SIG-M5 treated with dmso at 0.1 percent for 504 hours (cell line): ENCODE results near the gene TIE1.

Source experiments
- DNase-seq: peaks from one replicate; lab custom pipeline; 2025; ENCODE audit not compliant: unreplicated experiment; lab: John Stamatoyannopoulos, UW

TIE1 gene

DNA sequence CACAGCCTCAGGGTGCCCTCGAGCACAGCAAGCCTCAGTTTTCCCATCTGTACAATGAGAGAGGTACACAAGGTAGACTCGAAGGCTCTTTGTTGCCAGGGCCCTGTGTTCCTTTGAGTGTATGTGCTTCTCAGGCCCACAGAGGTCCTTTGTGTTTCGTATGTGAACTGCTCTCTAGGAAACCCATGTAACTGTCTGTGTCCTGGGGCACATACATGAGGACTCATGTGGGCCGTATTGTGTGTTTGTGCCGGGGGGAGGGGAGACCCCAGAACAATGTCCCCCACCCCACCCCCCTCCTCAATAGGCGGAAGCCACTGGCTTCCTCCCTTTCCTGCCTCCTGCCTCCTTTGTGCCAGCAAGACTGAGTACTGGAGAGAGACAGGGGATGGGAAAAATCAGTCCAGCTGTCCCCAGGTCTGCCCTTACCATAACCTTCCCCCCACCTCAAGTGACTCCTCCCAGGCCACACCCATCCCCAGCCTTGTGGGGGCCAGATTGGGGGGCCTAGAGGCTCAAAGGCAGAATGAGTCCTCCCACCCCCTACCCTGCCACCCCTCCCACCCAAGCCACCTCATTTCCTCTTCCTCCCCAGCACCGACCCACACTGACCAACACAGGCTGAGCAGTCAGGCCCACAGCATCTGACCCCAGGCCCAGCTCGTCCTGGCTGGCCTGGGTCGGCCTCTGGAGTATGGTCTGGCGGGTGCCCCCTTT is at the start of gene TIE1:
TIE1 (plus strand) TSS at position 605 of the 717 bp plus-strand sequence; CDS start at position 695, 90 bp downstream.
- DNase-seq = no peak

DNA sequence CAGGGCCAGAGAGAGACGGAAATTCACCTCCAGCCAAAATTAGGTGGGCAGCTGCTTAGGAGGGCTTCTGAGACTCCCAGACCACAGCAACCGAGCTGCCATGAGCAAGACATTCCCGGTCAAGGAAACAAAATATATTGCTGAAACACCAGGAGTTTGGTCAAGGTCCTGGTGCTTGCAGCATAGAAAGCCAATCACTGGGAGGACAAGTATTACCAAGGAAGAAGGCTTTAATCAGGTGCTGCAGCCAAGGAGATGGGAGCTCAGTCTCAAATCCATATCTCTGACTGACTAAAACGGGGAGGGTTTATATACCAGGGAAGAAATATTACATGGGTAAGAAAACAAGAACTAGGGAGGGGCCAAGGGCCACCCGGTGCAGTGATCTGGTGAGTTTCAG is 49.8 kb upstream of the TIE1 start:
- DNase-seq = no peak

- no peak for DNase-seq
Measured at GRCh38 chr1:43252225-43252624, 48.6 kb upstream of the TIE1 start.

DNA sequence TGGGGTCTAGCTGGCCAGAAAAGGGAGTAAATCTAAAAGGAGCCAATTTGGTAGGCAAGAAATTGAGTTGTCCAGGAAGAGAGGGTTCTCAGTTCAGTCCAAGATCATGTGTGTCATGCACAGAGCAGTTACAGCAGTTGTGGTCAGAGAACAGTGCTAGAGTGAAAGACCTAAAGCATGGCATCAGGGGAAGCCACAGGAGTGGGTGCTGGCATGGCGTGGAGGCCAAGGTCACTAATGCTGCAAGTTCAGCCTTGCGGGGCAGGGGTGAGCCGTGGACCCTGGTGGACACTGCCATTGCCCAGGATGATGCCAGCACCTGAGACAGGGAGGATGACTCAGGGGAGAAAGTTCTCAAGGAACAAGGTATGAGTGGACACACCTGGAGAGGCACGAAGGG is 47.6 kb upstream of the TIE1 start:
- no peak for DNase-seq

DNA sequence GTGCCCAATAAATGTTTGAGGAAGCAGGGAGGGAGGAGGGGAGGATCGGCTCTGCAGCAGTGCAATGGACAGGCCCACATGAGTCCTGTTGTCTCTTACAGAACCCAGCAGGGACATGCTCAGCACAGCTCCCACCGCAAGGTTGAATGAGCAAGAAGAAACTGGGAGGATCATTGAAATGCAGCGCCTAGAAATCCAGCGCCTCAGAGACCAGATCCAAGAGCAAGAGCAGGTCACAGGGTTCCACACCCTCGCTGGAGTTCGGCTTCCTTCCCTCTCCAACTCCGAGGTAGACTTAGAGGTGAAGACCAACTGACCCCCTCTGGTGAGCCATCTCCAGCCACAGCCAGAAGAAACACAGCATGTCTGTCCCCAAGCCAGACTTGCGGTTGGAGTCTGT is 46.9 kb upstream of the TIE1 start:
- no peak for DNase-seq

GRCh38 chr1:43255438-43256210 is 45.2 kb upstream of the TIE1 start:
- DNase-seq = no peak

DNA sequence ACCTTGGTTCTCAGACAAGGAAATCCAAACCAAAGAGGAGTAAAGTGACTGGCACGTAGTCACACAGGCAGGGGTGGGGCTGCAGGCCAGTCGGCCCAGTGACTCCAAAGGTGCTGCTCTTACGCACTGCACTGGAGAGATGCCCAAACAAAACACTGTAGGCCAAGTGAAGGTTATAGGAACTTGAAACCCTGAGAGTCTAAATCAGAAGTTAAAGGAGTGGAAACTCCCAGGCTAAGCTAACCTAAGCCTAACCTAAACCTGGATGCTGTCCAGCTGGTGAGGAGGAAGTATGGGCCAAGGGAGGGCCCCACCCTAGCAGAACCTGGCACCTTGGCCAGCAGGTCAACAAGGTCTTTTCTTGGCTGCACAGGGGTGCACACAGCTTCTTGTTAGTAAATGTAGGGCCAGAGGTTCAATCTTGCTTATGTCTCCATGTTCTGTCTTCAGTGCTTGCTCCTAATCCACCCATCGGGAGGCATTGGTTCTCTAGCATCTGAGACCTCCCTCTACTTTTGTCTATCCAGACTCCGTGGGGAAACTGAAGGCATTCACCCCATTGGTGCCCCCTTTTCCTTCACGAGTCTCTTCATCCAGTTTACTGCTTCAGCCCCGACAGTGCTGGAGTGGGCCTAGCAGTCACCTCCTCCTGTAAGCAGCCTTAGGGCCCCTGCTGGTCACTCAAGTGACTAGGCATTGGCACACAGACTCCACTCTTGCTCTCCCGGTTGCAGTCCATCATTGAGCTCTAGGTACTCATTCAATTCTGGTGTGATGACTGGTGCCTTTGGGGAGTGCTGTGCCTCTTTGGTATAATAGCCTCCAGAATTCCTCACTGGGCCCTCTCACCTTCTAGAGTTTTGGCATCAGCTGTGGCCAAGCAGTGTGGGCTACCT is 43.9 kb upstream of the TIE1 start:
- DNase-seq = no peak

DNA sequence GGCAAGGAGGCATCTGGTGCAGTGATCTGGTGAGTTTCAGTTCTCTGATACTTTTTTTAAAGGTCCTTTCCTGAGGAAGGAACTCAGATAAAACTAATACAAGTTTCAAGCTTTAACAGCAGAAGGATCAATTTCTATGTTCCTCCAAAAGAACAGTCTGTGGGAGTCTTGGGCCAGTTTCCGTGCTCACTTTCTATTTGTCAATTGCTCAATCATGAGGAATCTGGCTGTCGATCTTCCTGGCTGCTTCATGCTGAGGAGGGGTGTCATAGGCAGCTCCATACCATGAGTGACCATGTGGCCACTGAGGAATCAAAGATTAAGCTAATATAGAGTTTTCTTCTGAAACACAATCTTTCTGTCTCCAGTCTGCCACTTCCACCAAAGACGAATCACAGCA is 42.4 kb upstream of the TIE1 start:
- DNase-seq = no peak

DNA sequence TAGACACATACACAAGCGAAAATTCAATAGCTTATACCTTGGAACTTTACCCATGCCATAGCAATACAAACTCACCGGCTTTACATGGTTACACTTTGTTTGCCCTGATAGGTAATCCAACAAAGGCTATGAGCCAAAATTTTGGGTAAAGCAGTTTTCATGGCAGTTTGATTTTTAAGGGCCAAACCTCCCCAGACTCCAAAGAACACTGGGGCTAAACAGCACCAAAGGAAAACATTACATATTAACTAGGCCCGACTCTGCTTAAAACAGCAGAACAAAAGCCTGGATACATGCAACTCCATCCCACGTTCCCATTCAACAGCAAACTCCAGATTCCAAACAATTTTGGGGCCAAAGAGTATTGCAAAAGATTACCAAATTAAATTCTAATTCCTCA is 35.4 kb upstream of the TIE1 start:
- no peak for DNase-seq

GRCh38 chr1:43266881-43267280 is 33.9 kb upstream of the TIE1 start:
- no peak for DNase-seq

DNA sequence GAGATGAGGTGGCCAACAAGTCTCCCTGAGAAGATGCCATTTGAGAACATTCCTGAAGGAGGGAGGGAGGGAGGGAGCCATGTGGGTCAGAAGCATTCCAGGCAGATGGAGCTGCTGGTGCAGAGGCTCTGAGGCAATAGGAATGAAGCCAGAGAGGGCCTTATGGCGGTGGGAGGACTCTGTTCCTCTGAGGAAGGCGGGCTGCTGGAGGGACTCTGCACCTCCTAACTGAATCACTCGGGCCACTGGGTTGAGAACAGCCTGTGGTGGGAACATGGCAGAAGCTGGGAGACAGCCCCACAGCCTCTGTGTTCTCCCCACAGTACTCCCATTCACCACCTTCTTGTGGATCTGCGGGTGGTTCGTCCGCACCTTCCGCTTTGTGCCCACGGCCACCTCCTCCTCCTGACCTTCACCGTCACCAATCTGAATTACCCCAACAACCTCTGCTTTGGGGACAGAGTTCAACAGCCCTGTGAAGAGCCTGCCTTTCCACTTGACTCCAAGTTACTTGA is 33.4 kb upstream of the TIE1 start:
- no peak for DNase-seq

DNA sequence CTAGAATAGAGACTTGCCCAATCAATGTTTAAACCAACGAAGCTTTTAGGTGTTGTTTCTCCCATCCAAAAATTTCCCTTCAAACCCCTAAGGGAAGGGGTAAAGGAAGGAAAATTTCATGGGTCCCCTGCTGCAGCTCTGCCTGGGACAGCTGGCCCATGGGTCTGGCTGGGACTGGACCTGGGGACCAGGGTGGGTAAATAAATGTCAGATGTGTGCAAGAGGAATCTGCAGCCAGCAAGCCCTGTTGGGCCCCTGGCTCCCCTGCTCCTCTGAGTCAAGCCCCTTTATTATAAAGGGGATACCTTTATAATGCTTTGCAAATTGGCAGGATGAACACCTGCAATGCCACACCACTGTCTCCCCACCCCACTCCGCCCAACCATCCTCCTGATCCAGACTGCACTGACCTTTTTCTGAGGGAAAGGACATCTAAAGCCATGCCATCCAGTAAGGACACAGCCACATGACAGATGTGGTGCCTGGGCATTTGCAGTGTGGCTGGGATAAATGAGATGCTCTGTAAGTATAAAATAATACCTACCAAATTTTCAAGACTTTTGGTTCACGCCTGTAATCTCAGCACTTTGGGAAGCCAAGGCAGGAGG is 32.9 kb upstream of the TIE1 start:
- no peak for DNase-seq

- no peak for DNase-seq
Measured at GRCh38 chr1:43269627-43270375, 31.0 kb upstream of the TIE1 start, which contains the start of gene TMEM125. Gene TMEM125, plus strand, starts transcription at chr1:43269983. Its CDS starts 2,740 bp downstream, at chr1:43272723.

DNA sequence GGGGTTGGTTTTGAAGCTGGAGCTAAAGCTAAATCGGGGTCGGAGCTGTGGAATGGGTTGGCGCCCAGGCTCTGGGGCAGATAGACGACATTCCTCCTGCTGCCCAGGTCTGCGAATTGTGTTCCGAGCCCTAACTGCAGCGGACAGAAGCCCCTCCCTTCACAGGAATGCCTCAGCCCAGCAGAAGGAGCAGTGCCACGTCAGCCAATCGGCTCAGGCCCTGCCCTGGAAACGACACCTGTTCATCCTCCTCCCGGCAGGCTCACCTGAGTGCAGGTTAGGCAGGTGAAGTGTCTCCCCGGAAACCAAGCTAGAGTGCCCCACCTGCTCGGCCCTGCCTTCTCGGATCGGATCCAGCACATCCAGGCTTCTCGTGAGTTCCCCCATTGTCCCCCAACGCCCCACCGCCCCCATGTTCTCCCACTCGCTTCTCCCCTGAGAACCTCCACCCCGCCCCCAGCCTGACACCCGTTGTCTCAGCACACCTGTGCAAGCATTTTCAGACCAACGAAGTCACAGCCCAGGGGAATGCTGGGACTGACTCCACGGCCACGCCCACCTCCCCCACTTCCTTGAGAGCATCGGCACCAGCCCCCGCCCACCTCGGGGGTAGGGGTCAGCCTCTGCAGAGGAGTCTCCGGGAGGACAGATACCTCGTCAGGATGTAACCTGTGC is 30.2 kb upstream of the TIE1 start:
- DNase-seq = peak; percentile 28

- DNase-seq = no peak
Measured at GRCh38 chr1:43271186-43272118, 29.3 kb upstream of the TIE1 start.

- no peak for DNase-seq
Measured at GRCh38 chr1:43272161-43272560, 28.6 kb upstream of the TIE1 start.

DNA sequence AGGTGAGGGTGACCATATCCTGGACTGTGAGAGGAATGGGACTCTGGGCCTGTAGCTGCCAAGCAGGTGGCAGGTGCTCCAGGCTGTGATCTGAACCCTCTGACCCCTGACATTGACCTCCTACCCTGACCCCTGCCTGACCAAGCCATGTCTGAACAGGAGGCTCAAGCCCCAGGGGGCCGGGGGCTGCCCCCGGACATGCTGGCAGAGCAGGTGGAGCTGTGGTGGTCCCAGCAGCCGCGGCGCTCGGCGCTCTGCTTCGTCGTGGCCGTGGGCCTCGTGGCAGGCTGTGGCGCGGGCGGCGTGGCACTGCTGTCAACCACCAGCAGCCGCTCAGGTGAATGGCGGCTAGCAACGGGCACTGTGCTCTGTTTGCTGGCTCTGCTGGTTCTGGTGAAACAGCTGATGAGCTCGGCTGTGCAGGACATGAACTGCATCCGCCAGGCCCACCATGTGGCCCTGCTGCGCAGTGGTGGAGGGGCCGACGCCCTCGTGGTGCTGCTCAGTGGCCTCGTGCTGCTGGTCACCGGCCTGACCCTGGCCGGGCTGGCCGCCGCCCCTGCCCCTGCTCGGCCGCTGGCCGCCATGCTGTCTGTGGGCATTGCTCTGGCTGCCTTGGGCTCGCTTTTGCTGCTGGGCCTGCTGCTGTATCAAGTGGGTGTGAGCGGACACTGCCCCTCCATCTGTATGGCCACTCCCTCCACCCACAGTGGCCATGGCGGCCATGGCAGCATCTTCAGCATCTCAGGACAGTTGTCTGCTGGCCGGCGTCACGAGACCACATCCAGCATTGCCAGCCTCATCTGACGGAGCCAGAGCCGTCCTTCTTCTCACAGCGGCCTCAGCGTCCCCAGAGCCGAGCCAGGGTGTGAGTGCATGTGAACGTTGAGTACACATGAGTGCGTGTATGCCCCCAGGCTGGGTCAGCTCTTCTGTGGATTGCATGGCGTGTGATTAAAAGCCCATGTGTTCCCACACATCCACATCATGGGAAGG is 27.9 kb upstream of the TIE1 start:
- DNase-seq = no peak
